ENCODE measurements around the gene NRP2.

DNA sequence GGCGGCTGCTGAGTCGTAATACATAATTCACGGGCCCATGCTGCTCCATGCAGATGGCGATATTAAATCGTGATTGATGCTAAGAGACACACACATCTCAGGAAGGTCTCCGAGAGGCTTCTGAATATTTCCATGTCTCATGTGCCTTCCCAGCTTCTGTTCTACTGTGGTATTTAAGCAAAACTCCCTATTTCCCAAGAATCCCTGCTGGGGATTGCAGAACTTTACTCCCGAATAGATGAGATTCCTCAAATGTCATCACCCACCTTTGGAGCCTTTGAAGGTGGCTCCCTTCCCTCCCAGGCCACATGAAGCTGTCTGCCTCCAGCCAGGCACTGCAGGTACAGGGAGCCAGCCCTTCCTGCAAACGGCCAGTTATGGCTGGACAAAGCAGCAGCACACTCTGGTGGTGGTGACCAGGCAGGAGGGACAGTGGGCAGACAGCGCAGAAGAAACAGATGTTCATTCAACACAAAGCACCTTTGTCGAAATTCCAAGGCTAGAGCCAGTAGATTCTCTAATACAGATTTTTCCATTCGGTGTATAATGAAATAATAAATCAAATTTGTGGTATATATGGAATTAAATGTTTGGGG is 14.1 kb downstream of the NRP2 start:
- TF ChIP-seq, protein P1, sequence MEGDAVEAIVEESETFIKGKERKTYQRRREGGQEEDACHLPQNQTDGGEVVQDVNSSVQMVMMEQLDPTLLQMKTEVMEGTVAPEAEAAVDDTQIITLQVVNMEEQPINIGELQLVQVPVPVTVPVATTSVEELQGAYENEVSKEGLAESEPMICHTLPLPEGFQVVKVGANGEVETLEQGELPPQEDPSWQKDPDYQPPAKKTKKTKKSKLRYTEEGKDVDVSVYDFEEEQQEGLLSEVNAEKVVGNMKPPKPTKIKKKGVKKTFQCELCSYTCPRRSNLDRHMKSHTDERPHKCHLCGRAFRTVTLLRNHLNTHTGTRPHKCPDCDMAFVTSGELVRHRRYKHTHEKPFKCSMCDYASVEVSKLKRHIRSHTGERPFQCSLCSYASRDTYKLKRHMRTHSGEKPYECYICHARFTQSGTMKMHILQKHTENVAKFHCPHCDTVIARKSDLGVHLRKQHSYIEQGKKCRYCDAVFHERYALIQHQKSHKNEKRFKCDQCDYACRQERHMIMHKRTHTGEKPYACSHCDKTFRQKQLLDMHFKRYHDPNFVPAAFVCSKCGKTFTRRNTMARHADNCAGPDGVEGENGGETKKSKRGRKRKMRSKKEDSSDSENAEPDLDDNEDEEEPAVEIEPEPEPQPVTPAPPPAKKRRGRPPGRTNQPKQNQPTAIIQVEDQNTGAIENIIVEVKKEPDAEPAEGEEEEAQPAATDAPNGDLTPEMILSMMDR (IDR thresholded peaks at IDR 0.05) = no peak
- TF ChIP-seq POLR2AphosphoS5 (IDR thresholded peaks at IDR 0.05) = no peak
- no peak for TF ChIP-seq POLR2A (IDR thresholded peaks at IDR 0.05)
